ENCODE data around the gene RAPGEF4.

DNA sequence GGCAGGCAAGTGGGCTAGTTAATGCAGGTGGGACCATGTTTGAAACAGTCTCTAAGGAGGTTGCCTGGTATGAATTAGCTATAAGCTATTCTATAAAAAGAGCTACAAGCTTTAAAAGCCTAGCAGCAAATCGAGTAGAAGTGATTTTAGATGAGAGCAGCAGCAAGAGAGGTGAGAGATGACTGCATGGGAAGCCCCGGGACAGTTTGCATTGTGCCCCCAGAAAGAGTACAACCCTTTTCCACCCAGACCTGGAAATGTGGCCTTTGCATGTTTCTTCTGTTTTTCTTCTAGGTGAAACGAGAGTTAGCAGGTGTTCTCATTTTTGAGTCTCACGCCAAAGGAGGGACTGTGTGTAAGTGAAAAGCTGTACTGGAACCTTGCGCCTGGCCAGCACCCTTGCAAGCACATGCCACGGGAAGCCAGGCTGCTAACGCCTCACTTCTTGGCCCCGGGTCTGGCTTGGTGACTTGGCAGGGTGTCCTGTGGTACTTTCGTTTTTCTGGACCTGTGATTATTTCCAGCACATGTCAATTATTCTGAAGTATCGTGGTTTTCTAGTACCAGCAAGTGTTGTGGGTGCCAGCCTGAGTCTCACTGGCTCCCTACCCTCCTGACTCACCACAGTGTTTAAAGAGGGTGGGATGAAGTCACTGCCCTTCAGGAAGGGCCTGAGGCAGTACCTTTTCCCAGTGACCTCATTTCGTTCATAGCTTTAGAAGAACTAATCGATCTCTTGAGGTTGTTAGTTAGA, 249.7 kb downstream of the RAPGEF4 start:
- TF ChIP-seq, protein P1, sequence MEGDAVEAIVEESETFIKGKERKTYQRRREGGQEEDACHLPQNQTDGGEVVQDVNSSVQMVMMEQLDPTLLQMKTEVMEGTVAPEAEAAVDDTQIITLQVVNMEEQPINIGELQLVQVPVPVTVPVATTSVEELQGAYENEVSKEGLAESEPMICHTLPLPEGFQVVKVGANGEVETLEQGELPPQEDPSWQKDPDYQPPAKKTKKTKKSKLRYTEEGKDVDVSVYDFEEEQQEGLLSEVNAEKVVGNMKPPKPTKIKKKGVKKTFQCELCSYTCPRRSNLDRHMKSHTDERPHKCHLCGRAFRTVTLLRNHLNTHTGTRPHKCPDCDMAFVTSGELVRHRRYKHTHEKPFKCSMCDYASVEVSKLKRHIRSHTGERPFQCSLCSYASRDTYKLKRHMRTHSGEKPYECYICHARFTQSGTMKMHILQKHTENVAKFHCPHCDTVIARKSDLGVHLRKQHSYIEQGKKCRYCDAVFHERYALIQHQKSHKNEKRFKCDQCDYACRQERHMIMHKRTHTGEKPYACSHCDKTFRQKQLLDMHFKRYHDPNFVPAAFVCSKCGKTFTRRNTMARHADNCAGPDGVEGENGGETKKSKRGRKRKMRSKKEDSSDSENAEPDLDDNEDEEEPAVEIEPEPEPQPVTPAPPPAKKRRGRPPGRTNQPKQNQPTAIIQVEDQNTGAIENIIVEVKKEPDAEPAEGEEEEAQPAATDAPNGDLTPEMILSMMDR (IDR thresholded peaks at IDR 0.05; ENCODE audit: control extremely low read depth in 1 of 3, insufficient read depth in 1 of 3, low read depth in 1 of 3, low read length in 3 of 3), result no peak
- no peak for TF ChIP-seq EZH2 (IDR thresholded peaks at IDR 0.05; ENCODE audit: low read depth, low read length, severe bottlenecking)
- no peak for TF ChIP-seq SP1 (IDR thresholded peaks at IDR 0.05; ENCODE audit: low read depth, low read length)
- TF ChIP-seq SP2 (IDR thresholded peaks at IDR 0.05; ENCODE audit: low read length), result no peak

Measured in H1 (cell line).